OCI-LY7 (cell line): ENCODE measurements around the gene GRIK2.

Experiments
- CTCF ChIP-seq: fragments of 200-600 bp; sonication (generic); conservative IDR thresholded peaks from 2 replicates; pipeline ENCODE4 v1.5.1; 2014; ENCODE audit warnings: mild to moderate bottlenecking, antibody characterized with exemption, low read length, moderate library complexity, mixed read lengths
- EZH2phosphoT487 ChIP-seq: fragments of 200-600 bp; sonication (generic); IDR thresholded peaks from 2 replicates; pipeline ENCODE4 v1.6.1; 2018; ENCODE audit warnings: low read depth, borderline replicate concordance, mild to moderate bottlenecking, mixed run types, antibody characterized with exemption, low read length, moderate library complexity, mixed read lengths

- TF ChIP-seq EZH2phosphoT487 (no peak), CTCF (no peak)
Measured at GRCh38 chr6:101747716-101748115, 354.2 kb downstream of the GRIK2 start.
